Right atrium auricular region (tissue), 2 donors: Measurements from ENCODE around the gene ALDH3A2. TPM values are rescaled to one million over a fixed set of nuclear protein-coding genes. Genes with fewer than 3 reads are reported as not detected.
"Not testable (repeated sequence)": the region's sequence is repeated elsewhere in the genome, so short reads cannot be mapped to it uniquely, and the experiment has no call there.

Experiments
- DNase-seq: peaks from one replicate; pipeline ENCODE4 v3.0.0-alpha.2; 2019; ENCODE audit warnings: low spot score
- H3K27ac ChIP-seq, 2 donors: fragments of 200-600 bp; sonication (generic); 1 replicate in 1 of 2; 2 replicates in 1 of 2; pipeline ENCODE4 v1.5.1; 2016 to 2019
- H3K27me3 ChIP-seq, 2 donors: fragments of 200-600 bp; sonication (generic); one replicate each; pipeline versions ENCODE4 v1.5.1 to v1.6.0; 2017 to 2019
- H3K36me3 ChIP-seq: fragments of 200-600 bp; sonication (generic); one replicate; pipeline ENCODE4 v1.5.1; 2016
- H3K4me1 ChIP-seq, 2 donors: fragments of 200-600 bp; sonication (generic); one replicate each; pipeline versions ENCODE4 v1.5.1 to v1.6.0; 2017 to 2019
- H3K4me3 ChIP-seq, 2 donors: fragments of 200-600 bp; sonication (generic); 1 replicate in 1 of 2; 2 replicates in 1 of 2; pipeline ENCODE4 v1.5.1; 2017 to 2019; ENCODE audit warnings: mild to moderate bottlenecking in 1 of 2, moderate library complexity in 1 of 2
- H3K9me3 ChIP-seq, 2 donors: fragments of 200-600 bp; sonication (generic); one replicate each; pipeline ENCODE4 v1.5.1; 2019
- CTCF ChIP-seq, 2 donors: fragments of 200-600 bp; sonication (generic); IDR thresholded peaks; one replicate each; pipeline ENCODE4 v1.5.1; 2019; ENCODE audit warnings: antibody characterized with exemption in 2 of 2
- total RNA-seq, 2 donors: library from RNA; depleted of rRNA; stranded (reverse); fragments of >200 nt; gene quantifications; one replicate each; pipeline ENCODE4 v1.1.0, GENCODE V29; 2016

ALDH3A2 gene
- total RNA-seq, 2 donors from 2014 or later: 45.8 to 52.3 TPM

- no peak for DNase-seq
- H3K4me1 ChIP-seq: peaks cover 0 to 10% of the 10 kb centered on the region in 2 donors
- H3K27me3 ChIP-seq: no peaks in the 10 kb centered on the region
- peaks cover 44% of the 10 kb centered on the region for H3K36me3 ChIP-seq
- H3K9me3 ChIP-seq: no peaks in the 10 kb centered on the region
- H3K4me3 ChIP-seq: no peak overlapping the region
- TF ChIP-seq CTCF (IDR thresholded peaks at IDR 0.05): no peak
- no peak overlapping the region for H3K27ac ChIP-seq
Observed at GRCh38 chr17:19664136-19664820, 15.7 kb downstream of the ALDH3A2 start.

- Histone ChIP-seq H3K27me3 (no peaks in the 10 kb centered on the region), H3K27ac (no peak overlapping the region), H3K4me3 (no peak overlapping the region), H3K4me1 (peaks cover 0 to 10% of the 10 kb centered on the region in 2 donors), H3K36me3 (peaks cover 44% of the 10 kb centered on the region), H3K9me3 (no peaks in the 10 kb centered on the region)
- TF ChIP-seq CTCF (IDR thresholded peaks at IDR 0.05): no peak
- DNase-seq: no peak
Observed at GRCh38 chr17:19664821-19665181, 16.2 kb downstream of the ALDH3A2 start.

- peaks cover 14% of the 10 kb centered on the region for H3K36me3 ChIP-seq
- not testable (repeated sequence) for DNase-seq, H3K9me3 ChIP-seq
Observed at GRCh38 chr17:19669680-19670079, 21.1 kb downstream of the ALDH3A2 start.

GRCh38 chr17:19670908-19671307, 22.4 kb downstream of the ALDH3A2 start:
- H3K4me3 ChIP-seq: no peak overlapping the region
- H3K27me3 ChIP-seq: no peaks in the 10 kb centered on the region
- H3K9me3 ChIP-seq: no peaks in the 10 kb centered on the region
- TF ChIP-seq CTCF (IDR thresholded peaks at IDR 0.05): no peak
- peaks cover 9% of the 10 kb centered on the region for H3K36me3 ChIP-seq
- peaks cover 0 to 17% of the 10 kb centered on the region in 2 donors for H3K4me1 ChIP-seq
- no peak for DNase-seq
- H3K27ac ChIP-seq: peak overlapping the region in 1 of 2 donors; percentile 56

More at GRCh38 chr17:19669680-19670079, 21.1 kb downstream of the ALDH3A2 start:
- not testable (repeated sequence) for H3K27ac ChIP-seq, H3K4me3 ChIP-seq, H3K27me3 ChIP-seq
- H3K4me1 ChIP-seq: peaks cover 0 to 17% of the 10 kb centered on the region in 2 donors

GRCh38 chr17:19671433-19671832, 22.9 kb downstream of the ALDH3A2 start:
- Histone ChIP-seq H3K36me3 (peaks cover 14% of the 10 kb centered on the region), H3K9me3 (no peaks in the 10 kb centered on the region), H3K27ac (peak overlapping the region; percentile 50 to 56), H3K4me1 (peaks cover 0 to 17% of the 10 kb centered on the region in 2 donors), H3K4me3 (no peak overlapping the region), H3K27me3 (no peaks in the 10 kb centered on the region)
- no peak for DNase-seq
- no peak for TF ChIP-seq CTCF (IDR thresholded peaks at IDR 0.05)

- Histone ChIP-seq H3K27ac (peak overlapping the region; percentile 50 to 56), H3K27me3 (no peaks in the 10 kb centered on the region), H3K4me1 (peaks cover 0 to 17% of the 10 kb centered on the region in 2 donors), H3K9me3 (no peaks in the 10 kb centered on the region), H3K4me3 (no peak overlapping the region), H3K36me3 (peaks cover 21% of the 10 kb centered on the region)
- DNase-seq: peak; percentile 79
- TF ChIP-seq CTCF (IDR thresholded peaks at IDR 0.05): no peak
Observed at GRCh38 chr17:19672009-19672750, 23.6 kb downstream of the ALDH3A2 start.
